Parathyroid adenoma (tissue), 2 donors: ENCODE data around the gene ASB11.

Experiments used
- H2AFZ ChIP-seq: fragments of 300-600 bp; sonication (generic); one replicate; pipeline ENCODE4 v1.7.0; 2017; ENCODE audit warnings: antibody characterized with exemption, mild to moderate bottlenecking
- H3K27ac ChIP-seq: fragments of 300-600 bp; sonication (generic); one replicate; pipeline ENCODE4 v1.7.0; 2017
- H3K27me3 ChIP-seq: fragments of 300-600 bp; sonication (generic); one replicate; pipeline ENCODE4 v1.7.0; 2017; ENCODE audit warnings: low read length; ENCODE audit not compliant: control insufficient read depth, insufficient read depth
- H3K36me3 ChIP-seq: fragments of 300-600 bp; sonication (generic); one replicate; pipeline ENCODE4 v1.7.0; 2017; ENCODE audit warnings: low read length; ENCODE audit not compliant: control insufficient read depth, insufficient read depth
- H3K4me1 ChIP-seq: fragments of 300-600 bp; sonication (generic); one replicate; pipeline ENCODE4 v1.7.0; 2017; ENCODE audit warnings: control low read depth
- H3K4me2 ChIP-seq: fragments of 300-600 bp; sonication (generic); one replicate; pipeline ENCODE4 v1.7.0; 2017; ENCODE audit warnings: low read length
- H3K4me3 ChIP-seq: fragments of 300-600 bp; sonication (generic); one replicate; pipeline ENCODE4 v1.7.0; 2017; ENCODE audit warnings: low read depth, low read length
- H3K79me2 ChIP-seq: fragments of 300-600 bp; sonication (generic); one replicate; pipeline ENCODE4 v1.7.0; 2017; ENCODE audit warnings: control low read depth
- H3K9ac ChIP-seq: fragments of 300-600 bp; sonication (generic); one replicate; pipeline ENCODE4 v1.7.0; 2017; ENCODE audit warnings: mild to moderate bottlenecking
- H3K9me3 ChIP-seq: fragments of 300-600 bp; sonication (generic); one replicate; pipeline ENCODE4 v1.7.0; 2017; ENCODE audit warnings: low read length; ENCODE audit not compliant: control insufficient read depth
- CTCF ChIP-seq: fragments of 300-600 bp; sonication (generic); IDR thresholded peaks from one replicate; pipeline ENCODE4 v1.7.0; 2017; ENCODE audit warnings: antibody characterized with exemption, mild to moderate bottlenecking
- donor health status: primary hyperparathyroidism.

The ASB11 gene

GRCh38 chrX:15301924-15302323 is 13.5 kb downstream of the ASB11 start:
- Histone ChIP-seq H3K9me3 (no peaks in the 10 kb centered on the region), H2AFZ (no peak overlapping the region), H3K79me2 (no peaks in the 10 kb centered on the region), H3K4me2 (no peak overlapping the region), H3K4me3 (no peak overlapping the region), H3K36me3 (no peaks in the 10 kb centered on the region), H3K4me1 (no peaks in the 10 kb centered on the region), H3K27ac (no peak overlapping the region), H3K9ac (no peak overlapping the region), H3K27me3 (no peaks in the 10 kb centered on the region)
- TF ChIP-seq CTCF: no peak

- no peaks in the 10 kb centered on the region for H3K27me3 ChIP-seq
- peak; percentile 35 for TF ChIP-seq CTCF
- H3K4me1 ChIP-seq: no peaks in the 10 kb centered on the region
- H3K79me2 ChIP-seq: no peaks in the 10 kb centered on the region
- no peak overlapping the region for H3K9ac ChIP-seq
- H3K4me2 ChIP-seq: no peak overlapping the region
- H3K4me3 ChIP-seq: no peak overlapping the region
- H3K9me3 ChIP-seq: no peaks in the 10 kb centered on the region
- no peak overlapping the region for H2AFZ ChIP-seq
- H3K27ac ChIP-seq: no peak overlapping the region
- H3K36me3 ChIP-seq: no peaks in the 10 kb centered on the region
Observed at GRCh38 chrX:15299941-15300851, 15.2 kb downstream of the ASB11 start.

GRCh38 chrX:15298780-15299179 is 16.7 kb downstream of the ASB11 start:
- Histone ChIP-seq H3K36me3 (no peaks in the 10 kb centered on the region), H3K4me2 (no peak overlapping the region), H3K27ac (peak overlapping the region; percentile 61), H2AFZ (no peak overlapping the region), H3K9me3 (no peaks in the 10 kb centered on the region), H3K4me1 (no peaks in the 10 kb centered on the region), H3K27me3 (no peaks in the 10 kb centered on the region), H3K9ac (no peak overlapping the region), H3K79me2 (no peaks in the 10 kb centered on the region), H3K4me3 (no peak overlapping the region)
- TF ChIP-seq CTCF: no peak

DNA sequence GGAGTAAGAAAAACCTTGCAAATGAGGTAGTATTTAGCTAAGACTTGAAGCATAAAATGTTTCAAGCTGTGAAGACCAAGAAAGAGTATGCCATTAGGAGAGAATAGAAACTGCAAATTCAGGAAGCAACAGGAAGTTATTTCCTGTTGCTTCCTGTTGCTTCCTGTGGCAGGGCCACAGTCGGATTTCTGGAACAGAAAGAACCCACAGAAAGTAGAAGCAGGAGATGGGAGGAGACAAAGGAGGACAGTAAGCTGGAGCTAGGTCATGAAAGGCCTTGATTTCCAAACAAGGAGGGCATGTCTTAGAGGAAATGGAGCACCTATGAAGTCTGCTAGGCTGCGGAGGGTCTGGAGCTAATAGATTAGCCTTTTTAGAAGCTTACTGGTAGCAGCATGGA is 17.2 kb downstream of the ASB11 start:
- no peaks in the 10 kb centered on the region for H3K4me1 ChIP-seq
- H3K4me2 ChIP-seq: no peak overlapping the region
- H2AFZ ChIP-seq: no peak overlapping the region
- no peak overlapping the region for H3K4me3 ChIP-seq
- no peaks in the 10 kb centered on the region for H3K36me3 ChIP-seq
- no peak for TF ChIP-seq CTCF
- H3K27ac ChIP-seq: peak overlapping the region; percentile 61
- H3K9ac ChIP-seq: no peak overlapping the region
- no peaks in the 10 kb centered on the region for H3K9me3 ChIP-seq
- no peaks in the 10 kb centered on the region for H3K27me3 ChIP-seq
- no peaks in the 10 kb centered on the region for H3K79me2 ChIP-seq

- no peak overlapping the region for H3K4me3 ChIP-seq
- no peak for TF ChIP-seq CTCF
- H3K4me2 ChIP-seq: no peak overlapping the region
- no peak overlapping the region for H3K27ac ChIP-seq
- H3K79me2 ChIP-seq: no peaks in the 10 kb centered on the region
- no peak overlapping the region for H3K9ac ChIP-seq
- no peaks in the 10 kb centered on the region for H3K4me1 ChIP-seq
- H3K9me3 ChIP-seq: no peaks in the 10 kb centered on the region
- no peaks in the 10 kb centered on the region for H3K27me3 ChIP-seq
- H3K36me3 ChIP-seq: no peaks in the 10 kb centered on the region
- H2AFZ ChIP-seq: no peak overlapping the region
Observed at GRCh38 chrX:15293451-15293850, 22.0 kb downstream of the ASB11 start.
